ENCODE results near the gene PTPRS.
"Not testable (repeated sequence)": the region's sequence is repeated elsewhere in the genome, so short reads cannot be mapped to it uniquely, and the experiment has no call there.

PTPRS gene

DNA sequence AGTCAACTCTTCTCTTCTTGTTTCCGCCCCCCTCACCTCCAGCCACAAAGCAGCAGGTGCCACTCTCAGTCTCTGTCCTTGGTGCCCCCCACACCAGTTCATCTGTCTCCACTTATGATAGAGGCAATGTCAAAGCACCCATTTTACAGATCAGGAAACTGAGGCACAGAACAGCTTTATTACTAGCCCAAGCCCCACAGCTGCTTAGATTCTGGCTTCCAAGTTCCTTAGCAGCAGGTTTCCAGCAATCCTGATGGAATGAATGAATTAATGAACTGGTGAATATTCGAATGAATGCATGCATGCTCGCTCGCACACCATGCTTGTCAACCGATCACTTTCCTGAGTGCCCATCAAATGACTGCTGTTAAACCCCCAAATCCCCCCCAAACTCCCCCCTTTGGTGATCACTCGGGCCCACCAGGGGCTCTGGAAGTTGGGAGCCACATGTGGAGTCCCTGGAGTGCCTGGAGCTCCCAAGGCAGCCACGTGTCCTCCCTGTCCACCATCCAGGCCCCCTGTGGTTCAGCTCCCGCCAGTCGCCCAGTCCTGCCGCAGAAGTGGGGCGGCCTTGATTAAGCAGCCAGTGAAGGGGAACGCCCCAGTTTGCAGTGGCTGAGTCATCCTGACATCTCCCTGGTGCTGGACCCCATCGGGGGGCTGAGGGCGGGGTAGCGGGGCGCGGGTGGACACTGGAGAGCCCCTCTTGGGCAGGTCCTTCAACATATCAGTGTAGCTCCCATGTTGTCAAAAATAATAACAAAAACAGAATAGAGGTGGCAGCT, 6.8 kb downstream of the PTPRS start:
- no peak for DNase-seq (ENCODE audit: low read depth)

DNA sequence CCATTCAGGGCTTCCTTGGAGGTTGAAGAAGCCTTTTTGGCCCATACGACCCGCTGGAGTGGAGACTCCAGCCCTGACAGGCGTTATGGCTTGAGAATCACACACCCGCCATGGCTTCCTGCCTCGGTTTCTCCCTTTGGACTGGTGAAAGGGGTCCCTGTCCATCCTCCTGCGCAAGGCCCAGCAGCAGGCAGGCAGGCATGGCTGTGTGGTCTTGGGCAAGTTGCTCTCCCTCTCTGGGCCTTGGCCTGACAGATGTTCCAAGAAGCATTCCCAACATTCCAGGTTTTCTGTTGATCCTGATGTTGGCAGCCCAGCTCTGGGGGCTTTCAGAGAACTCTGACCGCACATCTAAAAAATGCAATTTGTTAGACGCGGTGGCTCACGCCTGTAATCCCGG, 8.1 kb downstream of the PTPRS start:
- DNase-seq (ENCODE audit: low read depth), result no peak

DNA sequence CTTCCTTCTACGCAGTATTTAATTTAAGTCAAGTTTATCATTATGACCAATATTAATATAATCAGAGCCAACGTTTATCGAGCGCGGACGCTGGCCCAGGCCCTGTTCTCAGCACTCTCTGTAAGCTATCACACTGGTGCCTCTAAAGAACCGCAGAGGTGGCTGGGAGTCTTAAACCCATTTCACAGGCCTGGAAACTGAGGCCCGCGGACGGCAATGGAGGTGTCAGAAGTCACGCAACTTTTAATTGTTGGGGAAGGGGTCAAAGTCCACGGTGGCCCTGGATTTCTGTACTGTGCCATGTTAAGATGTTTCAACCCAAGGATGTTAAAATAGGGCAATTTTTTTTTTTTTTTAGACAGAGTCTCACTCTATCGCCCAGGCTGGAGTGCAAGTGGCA, 8.8 kb downstream of the PTPRS start:
- DNase-seq (ENCODE audit: low read depth), result no peak

DNA sequence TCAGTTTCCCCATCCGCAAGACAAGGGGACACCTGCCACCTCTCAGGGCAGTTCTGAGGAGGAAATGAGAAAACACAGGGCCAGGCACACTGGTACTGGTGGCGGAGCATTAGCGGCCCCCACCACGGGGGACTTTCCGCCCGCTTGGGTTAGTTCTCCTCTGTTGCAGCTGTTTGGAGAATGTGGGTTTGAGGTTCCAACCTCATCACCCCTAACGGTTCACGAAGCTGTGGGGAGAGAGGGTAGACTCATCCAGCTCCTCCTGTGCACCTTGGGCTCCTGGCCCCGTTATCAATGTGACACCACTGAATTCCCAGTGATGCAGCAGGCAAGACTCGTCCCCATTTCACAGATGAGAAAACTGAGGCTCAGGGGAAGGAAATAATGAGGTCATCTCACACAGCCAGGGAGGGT, 10.3 kb downstream of the PTPRS start:
- no peak for DNase-seq (ENCODE audit: low read depth)

DNA sequence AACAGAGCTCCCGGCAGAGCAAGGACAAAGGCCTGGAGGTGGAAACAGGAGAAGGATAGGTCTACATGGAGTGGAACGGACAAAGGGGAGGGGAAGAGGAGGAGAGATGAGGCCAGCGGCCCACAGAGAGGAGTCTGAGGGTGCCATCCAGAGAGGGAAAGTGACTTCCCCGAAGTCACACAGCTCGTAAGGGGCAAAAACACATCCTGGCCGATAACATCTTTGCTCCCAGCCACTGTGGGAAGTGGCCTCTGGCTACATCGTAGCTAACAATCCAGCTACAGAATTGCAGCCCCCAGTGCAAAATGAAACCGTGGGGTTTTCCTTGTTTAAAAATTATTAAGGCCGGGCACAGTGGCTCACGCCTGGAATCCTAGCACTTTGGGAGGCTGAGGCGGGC, 11.5 kb downstream of the PTPRS start:
- no peak for DNase-seq (ENCODE audit: low read depth)

DNA sequence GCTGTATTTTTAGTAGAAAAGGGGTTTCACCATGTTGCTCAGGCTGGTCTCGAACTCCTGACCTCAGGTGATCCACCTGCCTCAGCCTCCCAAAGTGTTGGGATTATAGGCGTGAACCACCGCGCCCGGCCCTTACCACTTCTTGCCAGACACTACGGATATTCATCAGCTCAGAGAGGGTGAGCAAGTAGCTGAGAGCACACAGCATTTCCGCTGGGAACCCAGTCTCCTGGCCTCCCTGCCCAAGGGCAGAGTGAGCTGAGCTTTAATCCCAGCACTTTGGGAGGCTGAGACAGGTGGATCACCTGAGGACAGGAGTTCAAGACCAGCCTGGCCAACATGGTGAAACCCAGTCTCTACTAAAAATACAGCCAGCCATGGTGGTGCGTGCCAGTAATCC, 12.2 kb downstream of the PTPRS start:
- DNase-seq (ENCODE audit: low read depth), result not testable (repeated sequence)

DNA sequence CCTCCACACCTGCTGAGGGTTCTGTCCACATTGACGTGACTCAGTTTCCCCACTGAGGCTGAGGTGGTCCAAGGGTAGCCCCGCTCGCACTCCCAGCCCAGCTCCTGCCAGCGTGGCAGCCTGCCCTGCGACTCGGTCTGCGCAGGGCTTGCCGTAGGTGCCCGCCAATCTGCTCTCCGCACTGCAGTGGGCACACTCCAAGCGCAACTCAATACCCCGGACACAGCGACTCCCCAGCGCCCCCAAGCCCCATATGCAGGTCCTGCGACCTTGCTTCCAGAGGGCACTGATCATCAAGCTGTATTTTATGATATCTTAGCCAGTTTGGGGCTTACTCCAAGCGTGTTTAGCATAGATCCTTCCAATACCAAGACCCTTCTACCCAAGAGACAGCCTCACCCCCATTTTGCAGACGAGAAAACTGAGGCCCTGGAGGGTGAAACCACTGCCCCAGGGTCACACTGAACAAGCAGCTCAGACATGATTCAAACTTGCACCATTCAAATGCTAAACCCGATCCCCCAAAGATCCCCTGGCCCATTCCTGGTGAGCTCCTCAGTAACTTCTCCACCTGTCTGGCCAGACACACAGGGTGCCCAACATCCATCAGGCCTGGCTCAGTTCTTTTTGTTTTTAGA, 13.5 kb downstream of the PTPRS start:
- no peak for DNase-seq (ENCODE audit: low read depth)

DNA sequence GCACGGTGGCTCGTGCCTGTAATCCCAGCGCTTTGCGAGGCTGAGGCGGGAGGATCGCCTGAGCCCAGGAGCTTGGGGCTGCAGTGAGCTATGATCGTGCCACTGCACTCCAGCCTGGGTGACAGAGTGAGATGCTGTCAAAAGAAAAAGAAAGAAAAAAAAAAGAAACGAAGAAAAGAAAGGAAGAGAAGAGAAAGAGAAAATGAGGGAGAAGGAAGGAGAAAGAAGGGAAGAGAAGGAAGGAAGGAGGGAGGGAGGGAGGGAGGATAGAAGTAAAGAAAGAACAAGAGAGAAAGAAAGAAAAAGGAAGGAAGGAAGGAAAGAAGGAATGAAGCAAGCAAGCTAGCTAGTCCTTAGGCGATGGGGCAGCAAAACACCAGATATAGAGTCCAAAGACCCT, 14.1 kb downstream of the PTPRS start:
- DNase-seq (ENCODE audit: low read depth), result no peak

DNA sequence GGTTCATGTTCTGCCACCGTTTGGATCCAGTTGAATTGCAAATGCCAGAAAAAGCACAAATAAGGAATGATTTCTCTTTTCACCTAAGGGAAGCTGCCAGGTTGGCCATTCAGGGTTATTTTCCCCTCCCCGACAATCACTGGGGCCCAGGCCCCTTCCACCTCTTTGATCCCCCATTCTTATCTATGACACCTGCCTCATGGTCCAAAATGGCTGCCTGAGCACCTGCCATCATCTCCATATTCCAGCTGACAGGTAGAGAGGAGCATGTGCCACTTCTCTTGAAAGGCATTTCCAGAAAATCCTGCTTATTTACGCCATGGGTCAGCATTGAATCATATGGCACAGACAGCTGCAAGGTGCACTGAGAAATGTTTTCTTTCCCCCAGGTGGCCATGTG, 15.7 kb downstream of the PTPRS start:
- DNase-seq (ENCODE audit: low read depth), result no peak

DNA sequence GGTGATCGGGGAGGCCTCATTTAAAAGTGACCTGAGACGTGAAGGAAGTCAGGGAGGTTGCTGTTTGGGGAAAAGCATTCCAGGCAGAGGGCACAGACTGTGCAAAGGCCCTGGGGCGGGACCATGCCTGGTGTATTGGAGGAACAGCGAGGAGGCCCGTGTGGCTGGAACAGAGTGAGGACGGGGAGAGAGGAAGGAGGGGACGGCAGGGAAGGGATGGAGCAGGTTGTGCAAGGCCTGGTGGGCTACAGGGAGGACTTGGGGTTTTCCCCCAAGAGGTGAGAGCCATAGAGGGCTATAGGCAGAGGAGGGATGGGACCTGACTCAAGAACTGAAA, 17.2 kb downstream of the PTPRS start:
- DNase-seq (ENCODE audit: low read depth), result no peak

DNA sequence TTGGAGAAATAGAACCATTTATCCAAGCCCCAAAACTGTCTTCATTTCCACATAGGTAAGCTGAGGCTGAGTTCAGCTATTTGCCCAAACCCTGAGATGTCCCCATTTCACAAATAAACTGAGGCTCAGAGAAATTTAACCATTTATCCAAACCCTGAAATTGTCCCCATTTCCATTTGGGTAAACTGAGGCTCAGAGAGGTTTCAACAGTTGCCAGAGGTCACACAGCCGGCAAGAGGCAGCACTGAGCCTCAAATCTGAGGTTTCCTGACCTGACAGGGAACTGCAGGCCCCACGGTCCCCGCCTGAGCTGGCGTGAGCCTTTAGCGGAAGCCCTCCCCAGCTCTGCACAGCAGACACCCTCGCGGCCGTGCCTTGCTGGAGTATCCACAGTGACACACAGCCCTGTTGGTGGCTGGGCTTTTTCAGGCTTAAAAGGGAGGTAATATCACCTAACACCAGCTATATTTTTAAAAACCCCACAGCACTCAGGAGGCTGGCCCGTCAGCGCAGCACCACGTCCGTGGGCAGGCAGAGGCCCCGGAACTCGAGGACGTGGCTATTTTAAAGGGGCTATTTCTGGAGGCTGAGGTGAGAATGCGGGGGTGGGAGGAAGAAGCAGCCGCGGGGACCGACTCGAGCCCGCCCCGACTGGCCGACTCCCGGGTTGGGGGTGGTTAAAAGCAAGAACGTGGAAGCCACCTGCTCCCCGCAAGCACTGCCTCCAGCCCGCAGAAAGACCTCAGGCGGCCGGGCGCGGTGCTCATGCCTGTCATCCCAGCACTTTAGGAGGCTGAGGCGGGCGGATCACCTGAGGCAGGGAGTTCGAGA, 18.5 kb downstream of the PTPRS start:
- no peak for DNase-seq (ENCODE audit: low read depth)

DNA sequence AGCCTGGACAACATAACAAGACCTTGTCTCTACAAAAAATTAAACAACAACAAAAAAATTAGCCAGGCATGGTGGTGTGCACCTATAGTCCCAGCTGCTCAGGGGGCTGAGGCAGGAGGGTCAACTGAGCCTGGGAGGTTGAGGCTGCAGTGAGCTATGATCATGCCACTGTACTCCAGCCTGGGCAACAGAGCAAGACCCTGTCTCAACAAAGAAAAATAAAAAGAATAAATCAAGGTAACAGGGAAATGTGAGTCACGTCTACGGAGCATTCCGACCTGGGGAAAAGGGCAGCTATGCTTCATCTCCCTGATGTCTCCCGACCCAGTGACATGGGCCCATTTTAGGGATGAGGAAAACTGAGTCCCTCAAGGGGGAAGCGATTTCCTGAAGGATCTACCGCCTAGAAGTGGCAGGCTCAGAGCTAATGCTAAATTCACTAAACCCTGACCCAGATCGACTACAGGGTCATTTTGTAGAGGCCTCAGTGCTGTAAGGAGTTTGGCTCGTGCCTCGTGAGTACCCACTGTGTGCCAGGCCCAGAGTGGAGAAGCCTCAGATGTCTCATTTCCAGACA, 19.5 kb downstream of the PTPRS start:
- no peak for DNase-seq (ENCODE audit: low read depth)

DNA sequence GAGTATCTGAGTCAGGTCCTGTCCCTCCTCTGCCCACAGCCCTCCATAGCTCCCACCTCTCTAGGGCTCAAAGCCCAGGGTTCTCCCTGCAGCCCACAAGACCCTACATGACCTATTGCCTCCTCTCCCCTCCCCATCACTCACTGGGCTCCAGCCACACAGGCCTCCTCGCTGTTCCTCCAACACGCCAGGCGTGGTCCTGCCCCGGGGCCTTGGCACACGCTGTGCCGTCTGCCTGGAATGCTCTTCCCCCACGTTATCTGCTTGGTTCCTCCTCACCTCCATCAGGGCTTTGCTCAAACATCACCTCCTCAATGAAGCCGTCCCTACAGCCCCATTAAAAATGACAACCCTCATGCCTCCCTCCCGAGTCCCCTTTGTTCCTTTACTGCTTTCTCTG, 21.1 kb downstream of the PTPRS start:
- no peak for DNase-seq (ENCODE audit: low read depth)

DNA sequence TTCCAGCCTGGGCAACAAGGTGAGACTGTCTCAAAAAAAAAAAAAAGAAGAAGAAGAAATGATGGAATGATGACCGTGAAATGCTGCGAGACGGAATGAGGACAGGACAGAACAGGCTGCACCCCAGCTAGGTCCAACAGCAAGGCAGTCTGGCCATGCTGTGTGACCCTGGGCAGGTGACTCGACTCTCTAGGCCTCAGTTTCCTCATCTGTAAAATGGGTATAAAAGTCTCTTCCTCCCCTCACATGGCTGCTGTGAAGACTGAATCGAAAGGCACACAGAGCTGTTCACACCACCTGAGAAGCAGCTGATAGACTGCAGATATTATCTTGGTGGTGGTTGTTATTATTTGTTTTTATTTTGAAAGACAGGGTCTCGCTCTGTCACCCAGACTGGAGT, 22.3 kb downstream of the PTPRS start:
- DNase-seq (ENCODE audit: low read depth), result no peak

DNA sequence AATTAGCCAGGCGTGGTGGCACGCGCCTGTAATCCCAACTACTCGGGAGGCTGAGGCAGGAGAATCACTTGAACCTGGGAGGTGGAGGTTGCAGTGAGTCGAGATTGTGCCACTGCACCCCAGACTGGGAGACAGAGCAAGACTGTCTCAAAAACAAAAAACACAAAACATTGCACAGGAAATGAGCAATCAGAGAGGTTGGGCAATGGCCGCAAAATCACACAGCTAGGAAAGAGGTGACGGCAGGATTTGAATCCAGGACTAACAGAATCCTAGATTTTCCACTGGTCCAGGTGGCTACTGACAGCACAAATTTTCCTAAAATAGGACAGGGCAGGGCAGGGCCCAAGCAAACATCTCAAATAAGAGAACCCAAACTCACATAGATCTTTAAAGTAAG, 23.3 kb downstream of the PTPRS start:
- no peak for DNase-seq (ENCODE audit: low read depth)

DNA sequence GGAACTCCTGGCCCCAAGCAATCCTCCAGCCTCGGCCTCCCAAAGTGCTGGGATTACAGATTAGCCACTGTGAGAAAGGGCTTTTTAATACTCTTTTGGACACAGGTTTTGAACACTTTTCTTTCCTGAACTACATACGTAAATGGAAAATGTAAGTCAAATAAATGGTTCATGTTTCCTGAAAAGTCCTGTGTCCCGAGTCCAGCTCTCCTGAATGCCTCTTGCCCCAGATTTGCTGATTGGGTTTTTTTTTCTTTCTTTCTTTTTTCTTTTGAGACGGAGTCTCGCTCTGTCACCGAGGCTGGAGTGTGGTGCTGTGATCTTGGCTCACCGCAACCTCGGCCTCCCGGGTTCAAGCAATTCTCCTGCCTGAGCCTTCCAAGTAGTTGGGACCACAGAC, 24.5 kb downstream of the PTPRS start:
- no peak for DNase-seq (ENCODE audit: low read depth)

DNA sequence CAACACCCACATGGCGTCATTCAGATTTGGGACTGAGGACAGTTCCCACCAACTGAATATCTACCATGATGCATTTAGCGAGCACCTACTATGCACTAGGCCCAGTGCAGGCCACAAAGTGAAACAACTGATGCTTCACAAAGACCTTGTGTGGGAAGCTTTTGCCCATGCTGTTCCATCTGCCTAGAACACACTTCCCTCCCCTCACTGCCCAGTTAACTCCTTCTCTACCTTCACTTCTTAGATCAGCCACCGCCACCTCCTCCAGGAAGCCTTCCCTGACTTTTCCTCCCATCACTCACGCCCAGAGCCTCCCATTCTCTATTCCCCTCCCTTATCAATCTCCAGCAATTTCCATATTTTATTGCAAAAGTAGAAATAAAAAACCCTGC, 25.7 kb downstream of the PTPRS start:
- no peak for DNase-seq (ENCODE audit: low read depth)

DNA sequence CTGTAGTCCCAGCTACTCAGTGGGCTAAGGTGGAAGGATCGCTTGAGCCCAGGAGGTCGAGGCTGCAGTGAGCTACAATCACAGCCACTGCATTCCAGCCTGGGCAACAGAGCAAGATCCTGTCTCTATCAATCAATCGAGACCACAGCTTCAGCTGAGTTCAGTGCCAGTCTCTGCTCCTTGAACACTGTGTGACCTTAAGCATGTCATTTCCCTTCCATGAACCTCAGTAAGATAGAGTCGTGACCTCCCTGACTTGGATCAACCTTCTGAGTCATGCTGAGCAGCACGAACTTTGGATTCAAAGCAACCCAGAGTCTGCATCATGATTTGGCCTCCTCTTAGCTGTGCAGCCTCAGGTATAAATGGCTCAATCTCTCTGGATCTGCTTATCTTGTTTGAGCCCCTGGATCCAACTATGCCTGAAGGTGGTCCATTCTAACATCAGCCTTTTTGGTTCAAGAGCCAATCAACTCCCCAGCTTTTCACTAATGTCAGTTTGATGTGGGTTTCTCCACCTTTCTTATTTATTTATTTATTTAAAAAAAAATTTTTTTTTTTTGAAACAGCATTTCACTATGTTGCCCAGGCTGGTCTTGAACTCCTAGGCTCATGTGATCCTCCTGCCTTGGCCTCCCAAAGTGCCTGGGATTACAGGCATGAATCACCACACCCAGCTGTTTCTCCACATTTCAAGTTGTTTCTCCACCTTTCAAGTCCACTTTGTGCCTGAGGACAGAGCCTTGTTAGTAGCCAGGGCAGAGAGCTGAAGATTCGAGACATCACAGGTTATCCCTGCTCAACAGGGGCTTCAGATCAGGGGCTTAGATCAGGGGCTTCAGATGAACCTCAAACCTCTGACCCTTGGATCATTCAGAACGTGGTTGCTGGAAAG, 26.4 kb downstream of the PTPRS start:
- no peak for DNase-seq (ENCODE audit: low read depth)

DNA sequence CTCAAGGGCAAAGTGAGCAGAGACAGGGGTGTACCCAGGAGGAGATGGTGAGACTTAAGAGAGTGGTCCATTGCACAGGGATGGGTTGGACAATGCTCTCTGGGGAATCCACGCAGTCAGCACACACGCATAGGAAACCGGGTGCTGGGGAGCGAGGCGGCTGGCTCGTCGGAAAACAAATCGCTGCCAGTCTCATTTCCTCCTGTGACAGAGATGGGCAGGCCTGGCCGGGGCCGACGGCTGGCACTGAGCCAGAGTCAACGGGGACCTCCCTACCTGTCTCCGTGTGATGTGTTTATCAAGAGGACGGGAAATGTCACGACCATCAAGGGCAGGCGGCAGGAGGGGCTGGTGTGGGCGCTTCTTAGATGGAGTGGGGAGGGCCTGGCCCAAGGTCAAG, 27.3 kb downstream of the PTPRS start:
- no peak for DNase-seq (ENCODE audit: low read depth)

DNA sequence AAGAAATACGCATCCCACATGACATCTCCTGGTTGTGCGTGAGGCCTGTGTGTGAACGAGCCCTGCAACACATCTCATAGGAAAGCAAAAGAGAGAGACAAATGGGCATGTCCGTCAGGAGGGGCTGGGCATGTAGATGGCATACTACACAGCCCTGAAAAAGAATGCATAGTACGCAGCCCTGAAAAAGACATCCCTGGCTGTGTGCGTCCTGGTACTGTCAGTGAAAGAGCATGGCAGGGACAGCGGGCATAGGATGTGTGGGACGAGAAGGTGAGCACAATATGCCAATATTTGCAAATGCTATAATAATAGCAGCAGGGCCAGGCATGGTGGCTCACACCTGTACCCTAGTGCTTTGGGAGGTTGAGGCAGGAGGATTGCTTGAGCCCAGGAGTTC, 28.6 kb downstream of the PTPRS start:
- no peak for DNase-seq (ENCODE audit: low read depth)

DNA sequence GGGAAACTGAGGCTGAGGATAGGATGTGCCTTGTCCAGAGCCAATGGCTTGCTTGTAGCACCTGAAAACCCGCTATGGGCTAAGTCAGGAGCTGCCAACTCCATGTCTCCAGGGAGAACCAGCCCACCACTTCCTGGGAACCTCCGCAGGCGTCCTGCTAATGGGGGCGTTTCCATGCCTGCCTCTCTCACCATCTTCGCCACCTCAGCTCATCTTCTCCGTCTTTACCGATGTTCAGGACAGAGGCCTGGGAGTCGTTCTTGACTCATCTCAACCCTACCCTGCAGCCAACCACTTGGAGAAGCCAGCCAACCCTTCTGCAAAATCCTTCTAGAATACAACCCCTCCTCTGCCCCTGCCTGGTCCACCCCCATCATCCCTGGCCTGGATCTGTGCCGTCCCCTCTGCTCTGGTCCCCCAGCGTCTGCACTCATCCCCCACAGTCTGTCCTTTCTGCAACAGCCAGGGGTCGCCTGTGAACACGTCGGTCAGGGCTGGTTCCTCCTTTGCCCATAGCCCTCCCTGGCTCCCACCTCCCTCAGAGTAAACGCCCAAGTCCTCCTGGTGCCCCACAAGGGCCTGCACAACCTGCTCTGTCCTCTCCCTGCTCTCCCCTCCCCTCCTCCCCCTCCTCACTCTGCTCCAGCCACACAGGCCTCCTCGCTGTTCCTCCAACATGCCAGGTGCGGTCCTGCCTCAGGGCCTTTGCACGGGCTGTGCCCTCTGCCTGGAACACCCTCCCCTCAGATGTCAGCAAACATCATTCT, 31.0 kb downstream of the PTPRS start:
- DNase-seq (ENCODE audit: low read depth), result no peak
